ENCODE measurements around the gene CTTNBP2. TPM values are rescaled to one million over a fixed set of nuclear protein-coding genes. Genes with fewer than 3 reads are reported as not detected.

Gene CTTNBP2
- total and polyA plus RNA-seq, 10 of the 15 experiments (the other 5 are each of a cell fraction or from before 2014, with no cell fraction given) = 0.04 to 0.43 TPM; not detected in 8

GRCh38 chr7:117716707-117717299 lies 156.4 kb downstream of the CTTNBP2 start:
- BruUV-seq (replicated peaks) = no TSS peak
- Histone ChIP-seq H3K4me1 (ENCODE audit: control insufficient read depth, insufficient read depth, low read length) (no peaks in the 10 kb centered on the region), H3K4me2 (ENCODE audit: control insufficient read depth, insufficient read depth) (no peak overlapping the region), H3K27me3 (replicated peaks in 1 of 2; ENCODE audit: control insufficient read depth in 2 of 2, insufficient read depth in 2 of 2, low read length in 1 of 2) (no peaks in the 10 kb centered on the region), H3K27ac (ENCODE audit: control insufficient read depth, insufficient read depth) (no peak overlapping the region), H2AFZ (ENCODE audit: control insufficient read depth, low read depth, low read length) (no peak overlapping the region), H3K79me2 (ENCODE audit: control insufficient read depth, insufficient read depth, low read length) (no peaks in the 10 kb centered on the region), H3K9me3 (replicated peaks; ENCODE audit: control insufficient read depth, insufficient read depth, low read length) (no peaks in the 10 kb centered on the region), H4K20me1 (ENCODE audit: control insufficient read depth, insufficient read depth) (no peaks in the 10 kb centered on the region), H3K9ac (ENCODE audit: control insufficient read depth, insufficient read depth, low read length) (no peak overlapping the region), H3K4me3 (no peak overlapping the region), H3K36me3 (ENCODE audit: control insufficient read depth in 2 of 2, insufficient read depth in 2 of 2, low read length in 1 of 2) (no peaks in the 10 kb centered on the region)
- POLR2A ChIA-PET = interaction anchor here (0.6 kb wide), 1 partner anchor 13 kb away, joined by 3 read pairs; no protein-coding TSS in a partner anchor
- FAIRE-seq (no peak), ATAC-seq (no peak), DNase-seq (ENCODE audit: low read depth, low spot score) (no peak)
- 36% methylated on average over 4 of the region's 5 CpGs for WGBS (ENCODE audit: insufficient coverage, insufficient replicate concordance, low lambda C conversion rate, missing lambda C conversion rate)
- CTCF ChIA-PET = interaction anchor here (0.6 to 6.2 kb wide), 29 partner anchors 10 to 597 kb away, joined by 3 to 127 read pairs (median 4); no protein-coding TSS in a partner anchor
- RAD21 ChIA-PET (ENCODE audit: unreplicated experiment) = interaction anchor here (1.0 to 5.2 kb wide), 14 partner anchors 11 to 437 kb away, joined by 3 to 89 read pairs (median 8); no protein-coding TSS in a partner anchor
- intact Hi-C loops (cut with micrococcal nuclease; ENCODE audit: unreplicated experiment) = loop anchor here (1.0 to 5.0 kb wide), 3 partner anchors 258 to 505 kb away; no protein-coding TSS in a partner anchor
- SMC1A ChIA-PET (ENCODE audit: uncharacterized antibody, unreplicated experiment) = interaction anchor here (0.8 to 5.9 kb wide), 26 partner anchors 10 to 437 kb away, joined by 3 to 113 read pairs (median 4); no protein-coding TSS in a partner anchor
- in situ Hi-C loops (cut with MboI) = loop anchor here (5.0 kb wide), 1 partner anchor 265 kb away; no protein-coding TSS in a partner anchor
- TF ChIP-seq KDM1A (IDR thresholded peaks at IDR 0.05; ENCODE audit: borderline replicate concordance) (no peak), NKRF (conservative IDR thresholded peaks at IDR 0.05) (no peak), SPI1 (IDR thresholded peaks at IDR 0.05; ENCODE audit: borderline replicate concordance, insufficient read depth, low read depth, low read length) (no peak), CBFB (IDR thresholded peaks at IDR 0.05; ENCODE audit: low read depth) (no peak), STAT3 (IDR thresholded peaks at IDR 0.05; ENCODE audit: low read depth, low read length) (no peak), BCLAF1 (IDR thresholded peaks at IDR 0.05) (no peak), RBBP5 (conservative IDR thresholded peaks at IDR 0.05) (no peak), ZBTB11 (CRISPR knock-in tag; IDR thresholded peaks at IDR 0.05) (no peak), E2F4 (IDR thresholded peaks at IDR 0.05; ENCODE audit: low read depth, low read length) (no peak), TARDBP (IDR thresholded peaks at IDR 0.05; ENCODE audit: borderline replicate concordance) (no peak)
